ENCODE results near the gene CETN1. TPM values are rescaled to one million over a fixed set of nuclear protein-coding genes. Genes with fewer than 3 reads are reported as not detected.

The CETN1 gene
- total RNA-seq, 4 donors from 2014 or later = not detected

GRCh38 chr18:567122-567521, 13.1 kb upstream of the CETN1 start:
- H3K36me3 ChIP-seq = no peaks in the 10 kb centered on the region
- 48% methylated on average over 3 of the region's 3 CpGs for WGBS
- H3K4me3 ChIP-seq = no peak overlapping the region
- intact Hi-C loops (cut with DNase I) = no loop called here
- H3K9me3 ChIP-seq = no peaks in the 10 kb centered on the region
- TF ChIP-seq EP300 (IDR thresholded peaks at IDR 0.05) (no peak), POLR2AphosphoS5 (IDR thresholded peaks at IDR 0.05) (no peak), POLR2A (IDR thresholded peaks at IDR 0.05; ENCODE audit: low read depth) (no peak), CTCF (IDR thresholded peaks at IDR 0.05) (no peak)
- no peaks in the 10 kb centered on the region for H3K4me1 ChIP-seq
- DNase-seq (ENCODE audit: extremely low spot score) = no peak
- H3K27me3 ChIP-seq = no peaks in the 10 kb centered on the region
- H3K27ac ChIP-seq (replicated peaks in 1 of 4) = no peak overlapping the region

GRCh38 chr18:568731-569130, 11.4 kb upstream of the CETN1 start:
- H3K27ac ChIP-seq (replicated peaks in 1 of 4) = no peak overlapping the region
- no peaks in the 10 kb centered on the region for H3K36me3 ChIP-seq
- H3K27me3 ChIP-seq = no peaks in the 10 kb centered on the region
- intact Hi-C loops (cut with DNase I) = no loop called here
- TF ChIP-seq CTCF (IDR thresholded peaks at IDR 0.05) (no peak), EP300 (IDR thresholded peaks at IDR 0.05) (no peak), POLR2AphosphoS5 (IDR thresholded peaks at IDR 0.05) (no peak), POLR2A (IDR thresholded peaks at IDR 0.05; ENCODE audit: low read depth) (no peak)
- no peak overlapping the region for H3K4me3 ChIP-seq
- WGBS = 80% methylated on average over 3 of the region's 3 CpGs
- no peak for DNase-seq (ENCODE audit: extremely low spot score)
- no peaks in the 10 kb centered on the region for H3K9me3 ChIP-seq
- H3K4me1 ChIP-seq = peaks cover 0 to 4% (median 0%) of the 10 kb centered on the region in 4 donors

- Histone ChIP-seq H3K4me3 (no peak overlapping the region), H3K27ac (replicated peaks in 1 of 4) (no peak overlapping the region), H3K4me1 (peaks cover 0 to 12% (median 8%) of the 10 kb centered on the region in 4 donors), H3K9me3 (no peaks in the 10 kb centered on the region), H3K36me3 (no peaks in the 10 kb centered on the region), H3K27me3 (no peaks in the 10 kb centered on the region)
- TF ChIP-seq POLR2A (IDR thresholded peaks at IDR 0.05; ENCODE audit: low read depth) (no peak), POLR2AphosphoS5 (IDR thresholded peaks at IDR 0.05) (no peak), CTCF (IDR thresholded peaks at IDR 0.05) (no peak), EP300 (IDR thresholded peaks at IDR 0.05) (no peak)
- DNase-seq (ENCODE audit: extremely low spot score) = no peak
- 85% methylated on average over 3 of the region's 3 CpGs for WGBS
- intact Hi-C loops (cut with DNase I) = loop anchor here (10.0 kb wide), 1 partner anchor 45 kb away; no protein-coding TSS in a partner anchor
Observed at GRCh38 chr18:570256-570655, 9.9 kb upstream of the CETN1 start.

- peaks cover 0 to 17% (median 11%) of the 10 kb centered on the region in 4 donors for H3K4me1 ChIP-seq
- DNase-seq (ENCODE audit: extremely low spot score) = no peak
- TF ChIP-seq POLR2A (IDR thresholded peaks at IDR 0.05; ENCODE audit: low read depth) (no peak), EP300 (IDR thresholded peaks at IDR 0.05) (no peak), CTCF (IDR thresholded peaks at IDR 0.05) (no peak), POLR2AphosphoS5 (IDR thresholded peaks at IDR 0.05) (no peak)
- H3K9me3 ChIP-seq = no peaks in the 10 kb centered on the region
- no peak overlapping the region for H3K4me3 ChIP-seq
- intact Hi-C loops (cut with DNase I) = loop anchor here (10.0 kb wide), 1 partner anchor 46 kb away; no protein-coding TSS in a partner anchor
- no peaks in the 10 kb centered on the region for H3K27me3 ChIP-seq
- no peaks in the 10 kb centered on the region for H3K36me3 ChIP-seq
- H3K27ac ChIP-seq (replicated peaks in 1 of 4) = no peak overlapping the region
- 70% methylated on average over 5 of the region's 5 CpGs for WGBS
Observed at GRCh38 chr18:570697-571096, 9.5 kb upstream of the CETN1 start.

Data from esophagus muscularis mucosa (tissue), 4 donors.